HepG2 (cell line): ENCODE results near the gene TAPBP. TPM values are rescaled to one million over a fixed set of nuclear protein-coding genes. Genes with fewer than 3 reads are reported as not detected.
A peak's percentile ranks its signal among the peaks of the same experiment; 100 is the strongest.

Source experiments
- ATAC-seq: fragments of 200-7000 bp; cut with Tn5 transposase; 3 replicates; pipeline ENCODE4 v1.9.1; 2020; ENCODE audit warnings: mild to moderate bottlenecking, moderate library complexity
- BruUV-seq: library from RNA; stranded (reverse); fragments of 400-500 nt; replicated peaks from 2 replicates; lab custom pipeline; 2021; lab: Mats Ljungman, UMichigan
- CTCF ChIA-PET: fragments of 300-600 bp; formaldehyde crosslinking; extraction: SDS; loops from one replicate; lab custom pipeline; 2021; ENCODE audit warnings: low total read pairs, inconsistent platforms, low intra/inter-chr PET ratio; lab: Yijun Ruan, JAX
- POLR2A ChIA-PET: fragments of 350-600 bp; sonication (Branson Sonifier 250); formaldehyde crosslinking; loops from one replicate; lab custom pipeline; 2020; ENCODE audit warnings: antibody characterized with exemption, inconsistent platforms; lab: Yijun Ruan, JAX
- DNase-seq: peaks from one replicate; pipeline ENCODE4 v3.0.0-alpha.2; 2015; ENCODE audit warnings: low spot score
- FAIRE-seq: peaks from 3 replicates; lab custom pipeline; 2011; peaks lifted over from hg19 to GRCh38; lab: Jason Lieb, UNC
- H2AFZ ChIP-seq: one replicate; pipeline ENCODE4 v1.6.1; 2011; ENCODE audit warnings: low read length, inconsistent platforms
- H3K27ac ChIP-seq: fragments of 300-600 bp; 3 replicates; pipeline ENCODE4 v1.8.0; 2011; ENCODE audit warnings: mixed run types, mild to moderate bottlenecking, mixed read lengths, low read length, inconsistent platforms; ENCODE audit not compliant: insufficient read depth; ENCODE audit errors: extremely low read length
- H3K27me3 ChIP-seq, 2 experiments: fragments of 200-600 bp in 1 of 2; 2 replicates in 1 of 2; 3 replicates in 1 of 2; pipeline versions ENCODE4 v1.6.0 to v1.8.0; 2011; ENCODE audit warnings: low read length in 2 of 2, mild to moderate bottlenecking in 2 of 2, moderate library complexity in 2 of 2, inconsistent platforms in 1 of 2; ENCODE audit not compliant: insufficient read depth in 2 of 2, control insufficient read depth in 1 of 2
- H3K36me3 ChIP-seq, 2 experiments: fragments of 200-600 bp in 1 of 2; replicated peaks in 1 of 2; 2 replicates in 1 of 2; 3 replicates in 1 of 2; pipeline versions ENCODE4 v1.5.1 to v1.8.0; 2011; ENCODE audit warnings: low read length in 2 of 2, inconsistent platforms in 1 of 2; ENCODE audit not compliant: insufficient read depth in 2 of 2, control insufficient read depth in 1 of 2
- H3K4me1 ChIP-seq: 2 replicates; pipeline ENCODE4 v1.5.1; 2012; ENCODE audit warnings: low read length, inconsistent platforms; ENCODE audit not compliant: insufficient read depth
- H3K4me2 ChIP-seq: 2 replicates; pipeline ENCODE4 v1.6.0; 2011; ENCODE audit warnings: low read depth, low read length, inconsistent platforms
- H3K4me3 ChIP-seq, 3 experiments: fragments of 200-600 bp in 1 of 3; sonication (generic), shearing (Covaris generic) in 1 of 3; replicated peaks in 1 of 3; 2 replicates each; pipeline ENCODE4 v1.5.1; 2011 to 2016; ENCODE audit warnings: low read length in 3 of 3, inconsistent platforms in 2 of 3, low read depth in 2 of 3, mild to moderate bottlenecking in 2 of 3, control low read depth in 1 of 3, mixed read lengths in 1 of 3; ENCODE audit not compliant: insufficient read depth in 1 of 3
- H3K79me2 ChIP-seq: one replicate; pipeline ENCODE4 v1.6.1; 2011; ENCODE audit warnings: low read length, inconsistent platforms; ENCODE audit not compliant: insufficient read depth
- H3K9ac ChIP-seq: 2 replicates; pipeline ENCODE4 v1.6.0; 2011; ENCODE audit warnings: mild to moderate bottlenecking, low read depth, low read length, inconsistent platforms; ENCODE audit not compliant: insufficient read depth
- H3K9me3 ChIP-seq: 2 replicates; pipeline ENCODE4 v1.5.1; 2012; ENCODE audit warnings: mild to moderate bottlenecking, low read length
- H4K20me1 ChIP-seq: 2 replicates; pipeline ENCODE4 v1.6.0; 2011; ENCODE audit warnings: inconsistent platforms, mild to moderate bottlenecking, low read length, moderate library complexity; ENCODE audit not compliant: insufficient read depth
- DNMT1 ChIP-seq: sonication (generic); formaldehyde crosslinking; IDR thresholded peaks from 2 replicates; pipeline ENCODE4 v1.5.1; 2020; ENCODE audit warnings: mild to moderate bottlenecking, missing genetic modification reagents
- EHMT2 ChIP-seq: fragments of 200-600 bp; sonication (generic); IDR thresholded peaks from 2 replicates; pipeline ENCODE4 v1.7.0; 2017; ENCODE audit warnings: antibody characterized with exemption, low read depth, low read length, borderline replicate concordance
- GLI4 ChIP-seq: sonication (generic); formaldehyde crosslinking; IDR thresholded peaks from 2 replicates; pipeline ENCODE4 v1.5.1; 2020; ENCODE audit warnings: missing genetic modification reagents, mild to moderate bottlenecking, moderate library complexity, borderline replicate concordance
- KAT8 ChIP-seq: IDR thresholded peaks from 2 replicates; pipeline ENCODE4 v1.6.1; 2016; ENCODE audit warnings: missing genetic modification reagents, missing compliant biosample characterization
- TOPORS ChIP-seq: sonication (generic); formaldehyde crosslinking; IDR thresholded peaks from 2 replicates; pipeline ENCODE4 v1.8.0; 2023; ENCODE audit warnings: mild to moderate bottlenecking, missing genetic modification reagents
- YY1 ChIP-seq: IDR thresholded peaks from 2 replicates; pipeline ENCODE4 v1.6.1; 2011; ENCODE audit warnings: low read length, low read depth, moderate library complexity, mild to moderate bottlenecking; ENCODE audit not compliant: insufficient read depth, insufficient replicate concordance
- ZMYM3 ChIP-seq: sonication (generic); formaldehyde crosslinking; IDR thresholded peaks from 2 replicates; pipeline ENCODE4 v1.5.1; 2020; ENCODE audit warnings: mild to moderate bottlenecking, missing genetic modification reagents
- ZNF230 ChIP-seq: sonication (generic); formaldehyde crosslinking; IDR thresholded peaks from 2 replicates; pipeline ENCODE4 v1.4.0; 2020; ENCODE audit warnings: mild to moderate bottlenecking, missing genetic modification reagents
- ZNF343 ChIP-seq: sonication (generic); formaldehyde crosslinking; IDR thresholded peaks from 2 replicates; pipeline ENCODE4 v1.4.0; 2020; ENCODE audit warnings: mild to moderate bottlenecking, missing genetic modification reagents
- ZNF44 ChIP-seq: sonication (generic); formaldehyde crosslinking; IDR thresholded peaks from 2 replicates; pipeline ENCODE4 v1.5.1; 2020; ENCODE audit warnings: mild to moderate bottlenecking, missing genetic modification reagents
- ZNF501 ChIP-seq: sonication (generic); formaldehyde crosslinking; IDR thresholded peaks from 2 replicates; pipeline ENCODE4 v1.5.1; 2020; ENCODE audit warnings: mild to moderate bottlenecking, moderate library complexity, missing genetic modification reagents
- ZNF749 ChIP-seq: sonication (generic); formaldehyde crosslinking; IDR thresholded peaks from 2 replicates; pipeline ENCODE4 v1.8.0; 2022; ENCODE audit warnings: mild to moderate bottlenecking, missing genetic modification reagents, moderate library complexity, borderline replicate concordance
- ZNF841 ChIP-seq: sonication (generic); formaldehyde crosslinking; IDR thresholded peaks from 2 replicates; pipeline ENCODE4 v1.8.1; 2023; ENCODE audit warnings: missing genetic modification reagents, borderline replicate concordance
- ZNF878 ChIP-seq: sonication (generic); formaldehyde crosslinking; IDR thresholded peaks from 2 replicates; pipeline ENCODE4 v1.8.1; 2023; ENCODE audit warnings: mild to moderate bottlenecking, missing genetic modification reagents, moderate library complexity
- ZSCAN20 ChIP-seq: sonication (generic); formaldehyde crosslinking; IDR thresholded peaks from 2 replicates; pipeline ENCODE4 v1.4.0; 2020; ENCODE audit warnings: missing genetic modification reagents, mild to moderate bottlenecking, borderline replicate concordance
- WGBS: methylation state at CpG from one replicate; pipeline ENCODE4 v1.1.6; 2017; ENCODE audit warnings: low lambda C conversion rate; 5-methylcytosine and 5-hydroxymethylcytosine counted together
- in situ Hi-C: cut with HindIII; loops from 2 replicates; pipeline ENCODE4 v1.10.0; 2017; ENCODE audit warnings: low pct_unique_long_range_greater_than_20kb; ENCODE audit not compliant: extremely low pct_ligation_motif_present
- intact Hi-C: fragments of 100-400 bp; cut with micrococcal nuclease; formaldehyde crosslinking; loops from one replicate; pipeline ENCODE4 v1.10.0; 2022; ENCODE audit not compliant: unreplicated experiment
- polyA plus RNA-seq, 8 experiments: library from polyadenylated mRNA; depleted of rRNA in 3 of 8; stranded (reverse) in 7 of 8; unstranded in 1 of 8; fragments of >200 nt; fragmentation: Illumina TruSeq in 4 of 8; extraction: Trizol in 4 of 8; gene quantifications; 2 replicates each; pipeline versions ENCODE4 v1.2.1 to v1.2.3, GENCODE V29; 2011 to 2016; ENCODE audit warnings: low read depth in 4 of 8, missing spikeins in 1 of 8, mixed read lengths in 1 of 8; ENCODE audit not compliant: insufficient read depth in 1 of 8
- total RNA-seq, 5 experiments: library from RNA; depleted of rRNA; stranded (reverse); fragments of >200 nt; fragmentation: Illumina TruSeq; extraction: Trizol; gene quantifications; 2 replicates each; pipeline ENCODE4 v1.2.3, GENCODE V29; 2016; ENCODE audit warnings: low read depth in 1 of 5
- TF ChIP-seq, protein P1 (sequence below): sonication (generic); formaldehyde crosslinking; IDR thresholded peaks from 2 replicates; pipeline ENCODE4 v1.9.0; 2022; ENCODE audit warnings: missing genetic modification reagents, mild to moderate bottlenecking, borderline replicate concordance
- TF ChIP-seq, protein P2 (sequence below): sonication (generic); formaldehyde crosslinking; IDR thresholded peaks from 2 replicates; pipeline ENCODE4 v1.4.0; 2020; ENCODE audit warnings: missing genetic modification reagents

Gene TAPBP
- total and polyA plus RNA-seq, 2 of the 13 experiments (the other 11 are each of a cell fraction or from before 2014, with no cell fraction given): 27.4 to 32.3 TPM

GRCh38 chr6:33317669-33318425, 4.0 kb upstream of the TAPBP start, which contains the start of gene ZBTB22 (continued):
- TF ChIP-seq DNMT1 (CRISPR knock-in tag) (no peak), EHMT2 (no peak), GLI4 (no peak; the same call in 1 of the 2 replicates), ZMYM3 (no peak; the same call in 1 of the 2 replicates), ZNF501 (0 out of 2 replicates have a peak, but pooled peaks have one; percentile 35), ZNF841 (CRISPR knock-in tag) (no peak), ZNF749 (CRISPR knock-in tag) (no peak), ZNF343 (CRISPR knock-in tag) (no peak), KAT8 (CRISPR knock-in tag) (peak; percentile 19; the same call in 1 of the 2 replicates), ZNF878 (CRISPR knock-in tag) (no peak)

GRCh38 chr6:33317419-33317668, 3.5 kb upstream of the TAPBP start:
- Histone ChIP-seq H3K4me2 (peak overlapping the region; percentile 72), H3K36me3 (peaks cover 5 to 31% of the 10 kb centered on the region in 2 experiments), H3K4me3 (peak overlapping the region; percentile 71 to 79 (median 73); a peak in 5 of 6 replicates), H2AFZ (no peak overlapping the region), H3K79me2 (peaks cover 31% of the 10 kb centered on the region), H3K27me3 (no peaks in the 10 kb centered on the region; a peak in 2 of 5 replicates), H3K9ac (peak overlapping the region; percentile 72; the same call in 1 of the 2 replicates), H4K20me1 (peaks cover 3% of the 10 kb centered on the region; the same call in 1 of the 2 replicates), H3K9me3 (no peaks in the 10 kb centered on the region), H3K4me1 (peaks cover 56% of the 10 kb centered on the region), H3K27ac (peak overlapping the region; percentile 82)
- 2% methylated on average over 27 of the region's 27 CpGs for WGBS
- TF ChIP-seq, protein P1, sequence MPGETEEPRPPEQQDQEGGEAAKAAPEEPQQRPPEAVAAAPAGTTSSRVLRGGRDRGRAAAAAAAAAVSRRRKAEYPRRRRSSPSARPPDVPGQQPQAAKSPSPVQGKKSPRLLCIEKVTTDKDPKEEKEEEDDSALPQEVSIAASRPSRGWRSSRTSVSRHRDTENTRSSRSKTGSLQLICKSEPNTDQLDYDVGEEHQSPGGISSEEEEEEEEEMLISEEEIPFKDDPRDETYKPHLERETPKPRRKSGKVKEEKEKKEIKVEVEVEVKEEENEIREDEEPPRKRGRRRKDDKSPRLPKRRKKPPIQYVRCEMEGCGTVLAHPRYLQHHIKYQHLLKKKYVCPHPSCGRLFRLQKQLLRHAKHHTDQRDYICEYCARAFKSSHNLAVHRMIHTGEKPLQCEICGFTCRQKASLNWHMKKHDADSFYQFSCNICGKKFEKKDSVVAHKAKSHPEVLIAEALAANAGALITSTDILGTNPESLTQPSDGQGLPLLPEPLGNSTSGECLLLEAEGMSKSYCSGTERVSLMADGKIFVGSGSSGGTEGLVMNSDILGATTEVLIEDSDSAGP (CRISPR knock-in tag): no peak
- TF ChIP-seq ZNF230 (0 out of 2 replicates have a peak, but pooled peaks have one; percentile 13), ZNF44 (CRISPR knock-in tag) (no peak), ZSCAN20 (CRISPR knock-in tag) (no peak), YY1 (no peak), TOPORS (CRISPR knock-in tag) (no peak)
- TF ChIP-seq, protein P2, sequence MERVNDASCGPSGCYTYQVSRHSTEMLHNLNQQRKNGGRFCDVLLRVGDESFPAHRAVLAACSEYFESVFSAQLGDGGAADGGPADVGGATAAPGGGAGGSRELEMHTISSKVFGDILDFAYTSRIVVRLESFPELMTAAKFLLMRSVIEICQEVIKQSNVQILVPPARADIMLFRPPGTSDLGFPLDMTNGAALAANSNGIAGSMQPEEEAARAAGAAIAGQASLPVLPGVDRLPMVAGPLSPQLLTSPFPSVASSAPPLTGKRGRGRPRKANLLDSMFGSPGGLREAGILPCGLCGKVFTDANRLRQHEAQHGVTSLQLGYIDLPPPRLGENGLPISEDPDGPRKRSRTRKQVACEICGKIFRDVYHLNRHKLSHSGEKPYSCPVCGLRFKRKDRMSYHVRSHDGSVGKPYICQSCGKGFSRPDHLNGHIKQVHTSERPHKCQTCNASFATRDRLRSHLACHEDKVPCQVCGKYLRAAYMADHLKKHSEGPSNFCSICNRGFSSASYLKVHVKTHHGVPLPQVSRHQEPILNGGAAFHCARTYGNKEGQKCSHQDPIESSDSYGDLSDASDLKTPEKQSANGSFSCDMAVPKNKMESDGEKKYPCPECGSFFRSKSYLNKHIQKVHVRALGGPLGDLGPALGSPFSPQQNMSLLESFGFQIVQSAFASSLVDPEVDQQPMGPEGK: 0 out of 2 replicates have a peak, but pooled peaks have one; percentile 27
- BruUV-seq: no TSS peak
- FAIRE-seq: no peak
- no peak for DNase-seq
- POLR2A ChIA-PET: interaction anchor here (0.5 to 3.9 kb wide), 27 partner anchors 8 to 1122 kb away, joined by 3 to 57 read pairs (median 6); partner anchors contain the start of genes B3GALT4, CUTA, PFDN6 and PHF1
- CTCF ChIA-PET: no interaction called here
- intact Hi-C loops: no loop called here
- ATAC-seq: no peak
- in situ Hi-C loops: no loop called here
